ENCODE data around the gene MAP1A. TPM values are rescaled to one million over a fixed set of nuclear protein-coding genes. Genes with fewer than 3 reads are reported as not detected.

MAP1A gene
- total RNA-seq, 1 experiment from 2014 or later, result 2.5 TPM

DNA sequence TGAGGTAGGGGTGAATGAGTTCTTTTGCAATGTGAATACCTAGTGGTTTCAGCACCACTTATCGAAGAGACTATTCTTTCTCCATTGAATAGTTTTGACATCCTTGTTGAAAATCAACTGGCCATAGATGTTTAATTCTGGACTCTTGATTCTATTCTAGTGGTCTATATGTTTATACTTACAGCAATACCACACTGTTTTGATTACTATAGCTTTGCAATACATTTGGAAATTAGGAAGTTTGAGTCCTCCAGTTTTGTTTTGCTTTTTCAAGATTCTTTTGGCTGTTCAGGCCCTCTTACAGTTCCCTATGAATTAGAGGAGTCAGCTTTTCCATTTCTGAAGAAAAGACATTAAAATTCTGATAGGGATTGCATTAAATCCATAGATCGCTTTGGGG is 30.1 kb downstream of the MAP1A start:
- Histone ChIP-seq H2BK120ac (ENCODE audit: low read depth, low read length, poor library complexity, severe bottlenecking) (no peak overlapping the region), H2BK12ac (ENCODE audit: insufficient read length, low read depth, low read length) (no peak overlapping the region), H4K5ac (ENCODE audit: insufficient read length, low read depth, low read length) (no peak overlapping the region), H4K8ac (replicated peaks; ENCODE audit: insufficient read length, low read depth, low read length) (no peak overlapping the region), H3K79me2 (ENCODE audit: insufficient read depth, low read length) (no peaks in the 10 kb centered on the region), H3K4me1 (ENCODE audit: insufficient read depth, low read length) (no peaks in the 10 kb centered on the region), H3K56ac (ENCODE audit: insufficient read length, low read depth, low read length) (no peak overlapping the region), H3K9me3 (ENCODE audit: control insufficient read depth, low read depth, low read length) (no peaks in the 10 kb centered on the region), H3K4ac (ENCODE audit: low read depth, low read length) (no peak overlapping the region), H2AFZ (ENCODE audit: low read length) (no peak overlapping the region), H3K27ac (ENCODE audit: insufficient read length, low read depth, low read length) (no peak overlapping the region), H3K4me2 (ENCODE audit: insufficient read depth, insufficient read length, low read length) (no peak overlapping the region), H3K27me3 (ENCODE audit: insufficient read depth, low read length) (no peaks in the 10 kb centered on the region), H3K18ac (ENCODE audit: insufficient read length, low read depth, low read length) (no peak overlapping the region), H3K14ac (ENCODE audit: insufficient read depth, low read length) (no peak overlapping the region), H3K23me2 (ENCODE audit: insufficient read length, low read depth, low read length, poor library complexity, severe bottlenecking) (no peaks in the 10 kb centered on the region), H3K9ac (ENCODE audit: extremely low read depth, insufficient read length, low read length) (no peak overlapping the region), H2BK5ac (ENCODE audit: insufficient read length, low read length) (no peak overlapping the region), H3T11ph (ENCODE audit: low read length) (no peak overlapping the region), H4K91ac (ENCODE audit: insufficient read length, low read depth, low read length) (no peak overlapping the region), H2BK15ac (ENCODE audit: low read depth, low read length) (no peak overlapping the region), H2AK5ac (ENCODE audit: insufficient read length, low read length) (no peak overlapping the region), H3K23ac (ENCODE audit: insufficient read length, low read depth, low read length) (no peak overlapping the region), H4K20me1 (ENCODE audit: control insufficient read depth, insufficient read depth, insufficient read length) (no peaks in the 10 kb centered on the region), H2BK20ac (ENCODE audit: low read depth, low read length, poor library complexity, severe bottlenecking) (no peak overlapping the region), H3K79me1 (ENCODE audit: insufficient read depth, low read depth, low read length, poor library complexity, severe bottlenecking) (no peaks in the 10 kb centered on the region)
- no peak overlapping the region for H3K4me3 Mint-ChIP-seq
- no peak for DNase-seq
- H3K27me3 Mint-ChIP-seq (ENCODE audit: low read depth), result no peaks in the 10 kb centered on the region
- H3K4me1 Mint-ChIP-seq, result no peaks in the 10 kb centered on the region
- no CpG with 5 or more reads among the region's 2 CpGs for WGBS (ENCODE audit: extremely low coverage, insufficient read length, low lambda C conversion rate)
- TF ChIP-seq CTCF (conservative IDR thresholded peaks at IDR 0.05), result no peak
- H3K9me3 Mint-ChIP-seq, result peaks cover 0 to 8% of the 10 kb centered on the region in 2 experiments; a peak in 3 of 5 replicates
- no peak overlapping the region; a peak in 1 of 7 replicates for H3K27ac Mint-ChIP-seq
- peaks cover 3 to 12% (median 5%) of the 10 kb centered on the region in 3 experiments; a peak in 5 of 7 replicates for H3K36me3 Mint-ChIP-seq (ENCODE audit: insufficient read depth in 1 of 3, low read depth in 3 of 3)
